Motor neuron (in vitro differentiated cells): ENCODE measurements around the gene CNIH4. TPM values are rescaled to one million over a fixed set of nuclear protein-coding genes. Genes with fewer than 3 reads are reported as not detected.

Experiments used
- ATAC-seq, 8 experiments: fragments of 200-7000 bp; cut with Tn5 transposase; replicated peaks in 6 of 8; 2 replicates each; pipeline ENCODE4 v1.8.0; 2021; ENCODE audit warnings: mild to moderate bottlenecking in 8 of 8, moderate library complexity in 8 of 8
- H3K27ac ChIP-seq, 2 donors: fragments of 250-450 bp; sonication (Bioruptor Pico); 2 replicates each; pipeline ENCODE4 v1.9.0; 2021; ENCODE audit warnings: antibody characterized with exemption in 2 of 2, mild to moderate bottlenecking in 2 of 2, moderate library complexity in 1 of 2
- H3K4me1 ChIP-seq, 2 donors: fragments of 250-450 bp; sonication (Bioruptor Pico); replicated peaks in 1 of 2; 2 replicates each; pipeline ENCODE4 v1.6.1; 2021; ENCODE audit warnings: antibody characterized with exemption in 2 of 2, mild to moderate bottlenecking in 2 of 2, moderate library complexity in 1 of 2
- H3K4me3 ChIP-seq, 5 donors: fragments of 250-450 bp; sonication (Bioruptor Pico); 2 replicates each; pipeline ENCODE4 v1.9.0; 2021; ENCODE audit warnings: antibody characterized with exemption in 5 of 5, mild to moderate bottlenecking in 5 of 5, moderate library complexity in 4 of 5
- WGBS, 10 experiments: fragments of 450-650 bp; shearing (Covaris generic); methylation state at CpG; one replicate each; pipeline ENCODE4 v1.0.0; 2022; 5-methylcytosine and 5-hydroxymethylcytosine counted together
- in situ Hi-C, 9 experiments: fragments of 400-800 bp; cut with MboI; loops; one replicate each; pipeline ENCODE4 v1.15.0; 2021; ENCODE audit warnings: low sequenced_read_pairs in 9 of 9, low pct_unique_long_range_greater_than_20kb in 2 of 9; ENCODE audit not compliant: unreplicated experiment in 9 of 9
- total RNA-seq, 8 experiments: library from RNA; unstranded; fragments of 300-600 nt; gene quantifications; 2 replicates each; pipeline versions ENCODE4 v1.2.3 to v1.2.4, GENCODE V29; 2022

CNIH4 gene
- total RNA-seq, 8 experiments from 2014 or later = 19.4 to 53.0 (median 27.8) TPM

DNA sequence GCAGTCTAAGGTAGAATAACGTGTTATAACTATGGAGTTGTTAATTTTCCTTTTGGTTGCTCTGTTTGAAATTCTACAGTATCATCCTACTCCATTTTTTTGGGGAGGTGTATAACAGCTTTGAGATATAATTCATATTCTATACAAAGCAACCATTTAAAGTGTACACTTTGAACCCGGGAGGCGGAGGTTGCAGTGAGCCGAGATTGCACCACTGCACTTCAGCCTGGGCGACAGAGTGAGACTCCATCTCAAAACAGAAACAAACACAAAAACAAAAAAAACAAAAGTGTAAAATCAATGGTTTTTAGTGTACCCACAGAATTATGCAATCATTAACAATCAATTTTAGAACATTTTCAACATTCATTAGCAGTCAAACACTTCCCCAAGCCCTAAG, 33.8 kb downstream of the CNIH4 start:
- in situ Hi-C loops = no loop called here
- Histone ChIP-seq H3K4me1 (no peaks in the 10 kb centered on the region), H3K27ac (no peak overlapping the region), H3K4me3 (no peak overlapping the region)
- ATAC-seq = no peak
- 89 to 100% (median 95%) methylated on average over 3 to 5 of the region's 5 CpGs; no CpG with 5 or more reads in 1 of the 10 experiments for WGBS, 10 experiments

DNA sequence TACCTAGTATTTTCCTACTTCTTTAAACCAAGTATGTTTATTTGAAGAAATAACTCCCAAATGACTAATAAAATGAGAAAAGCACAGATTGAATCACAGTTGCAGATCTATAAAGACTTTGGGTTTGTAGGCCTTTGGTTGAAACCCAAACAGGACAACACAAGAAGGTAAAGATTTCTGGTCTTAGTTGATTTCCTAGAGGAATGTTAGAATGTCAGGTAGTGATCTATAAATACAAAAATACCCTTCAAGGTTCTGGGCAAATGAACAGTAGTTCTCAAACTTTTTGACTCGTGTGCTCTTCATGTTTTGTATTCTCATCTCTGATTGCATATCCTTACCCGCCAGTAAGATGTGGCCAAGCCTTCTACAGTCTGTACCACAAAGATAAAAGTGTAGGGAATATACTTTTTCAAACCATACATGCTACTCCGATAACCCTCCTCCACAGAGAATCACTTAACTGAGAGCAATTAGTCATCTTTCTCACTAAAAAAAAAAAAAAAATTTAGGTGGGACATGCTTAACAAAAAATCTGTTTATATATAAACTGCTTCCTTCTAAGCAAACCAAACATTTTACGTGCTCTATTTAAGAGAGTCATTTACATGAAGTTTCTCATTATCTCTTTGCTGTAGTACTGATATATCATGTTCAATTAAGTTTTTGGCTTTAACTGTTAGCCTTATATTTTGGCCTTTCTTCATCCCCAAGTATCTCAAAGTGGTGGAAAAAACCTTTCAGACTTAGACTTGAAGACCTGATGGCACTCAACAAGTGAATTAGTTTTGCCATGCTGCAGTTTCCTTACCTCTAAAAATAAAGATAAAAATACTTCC, 36.0 kb downstream of the CNIH4 start:
- in situ Hi-C loops = no loop called here
- H3K4me3 ChIP-seq = no peak overlapping the region
- ATAC-seq = no peak
- no peak overlapping the region for H3K27ac ChIP-seq
- no peaks in the 10 kb centered on the region for H3K4me1 ChIP-seq
- whole genome bisulfite sequencing, 10 experiments = 33 to 100% (median 97%) methylated on average over 1 to 4 of the region's 4 CpGs

DNA sequence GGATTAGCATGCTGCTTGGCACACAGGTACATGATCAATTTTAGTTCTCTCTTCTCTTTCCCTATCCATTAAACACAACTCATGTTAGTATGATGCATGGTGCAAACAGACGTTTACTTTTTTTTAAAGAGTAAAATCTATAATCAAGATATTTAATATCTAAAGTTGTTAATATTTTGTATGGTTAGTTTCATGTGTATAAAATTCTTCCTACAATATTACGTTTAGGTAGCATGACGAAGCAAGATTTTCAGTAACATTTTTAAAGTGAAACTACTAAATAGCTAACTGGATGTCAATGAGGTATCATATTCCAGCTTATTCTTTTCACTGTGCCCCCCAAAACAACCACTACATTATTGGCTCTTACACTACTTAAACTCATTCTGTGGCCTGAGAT, 36.6 kb downstream of the CNIH4 start:
- Histone ChIP-seq H3K4me1 (no peaks in the 10 kb centered on the region), H3K27ac (no peak overlapping the region), H3K4me3 (no peak overlapping the region)
- in situ Hi-C loops = no loop called here
- 78 to 100% (median 93%) methylated on average over 1 to 3 of the region's 3 CpGs for WGBS, 10 experiments
- ATAC-seq = no peak

DNA sequence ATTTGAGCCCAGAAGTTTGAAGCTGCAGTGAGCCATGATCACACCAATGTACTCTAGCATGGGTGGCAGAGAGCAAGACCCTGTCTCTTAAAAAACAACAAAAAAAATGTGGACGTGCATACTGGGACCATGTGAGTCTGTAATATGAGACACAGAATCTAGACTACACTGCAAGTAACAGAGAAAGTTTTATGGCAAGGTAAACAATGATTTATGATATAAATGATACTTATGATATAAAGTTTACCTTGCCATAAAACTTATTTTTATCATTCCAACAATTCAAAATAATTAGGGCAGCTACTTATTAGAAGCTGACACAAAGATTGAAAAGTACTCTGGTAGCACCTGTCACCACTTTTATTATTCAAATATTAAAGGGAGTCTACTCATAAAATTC, 43.2 kb downstream of the CNIH4 start:
- no peak overlapping the region for H3K4me3 ChIP-seq
- ATAC-seq = no peak
- no peak overlapping the region for H3K27ac ChIP-seq
- H3K4me1 ChIP-seq = no peaks in the 10 kb centered on the region
- in situ Hi-C loops = no loop called here
- WGBS, 10 experiments = 94 to 100% (median 100%) methylated on average over 1 of the region's 1 CpG; no CpG with 5 or more reads in 5 of the 10 experiments

DNA sequence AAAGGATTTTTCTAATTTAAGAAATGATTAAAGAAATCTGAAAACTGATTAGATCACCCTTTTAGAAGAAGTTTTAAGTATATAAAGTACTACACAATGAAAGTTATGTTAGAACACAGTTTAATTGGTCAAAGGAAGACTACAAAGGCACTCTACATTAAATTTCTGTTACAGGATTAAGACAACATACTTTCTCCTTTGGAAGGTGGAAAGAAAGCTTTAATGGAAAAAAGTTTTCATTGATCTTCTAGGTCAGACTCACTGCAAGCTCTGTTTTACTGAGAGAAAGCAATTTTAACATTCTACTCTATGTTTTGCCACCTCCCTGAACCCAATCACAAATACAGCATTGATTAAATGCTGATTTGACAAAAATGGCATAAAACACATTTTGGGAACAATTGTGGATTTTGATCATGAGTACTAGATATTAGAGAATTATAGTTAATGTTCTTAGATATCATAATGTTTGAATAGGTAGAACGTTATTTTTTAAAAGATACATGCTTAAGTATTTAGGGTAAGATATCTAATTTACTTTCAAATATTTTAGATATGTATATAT, 45.9 kb downstream of the CNIH4 start:
- ATAC-seq = no peak
- 57 to 100% (median 96%) methylated on average over 1 of the region's 1 CpG; no CpG with 5 or more reads in 4 of the 10 experiments for WGBS, 10 experiments
- Histone ChIP-seq H3K27ac (no peak overlapping the region), H3K4me3 (no peak overlapping the region), H3K4me1 (no peaks in the 10 kb centered on the region)
- in situ Hi-C loops = no loop called here

DNA sequence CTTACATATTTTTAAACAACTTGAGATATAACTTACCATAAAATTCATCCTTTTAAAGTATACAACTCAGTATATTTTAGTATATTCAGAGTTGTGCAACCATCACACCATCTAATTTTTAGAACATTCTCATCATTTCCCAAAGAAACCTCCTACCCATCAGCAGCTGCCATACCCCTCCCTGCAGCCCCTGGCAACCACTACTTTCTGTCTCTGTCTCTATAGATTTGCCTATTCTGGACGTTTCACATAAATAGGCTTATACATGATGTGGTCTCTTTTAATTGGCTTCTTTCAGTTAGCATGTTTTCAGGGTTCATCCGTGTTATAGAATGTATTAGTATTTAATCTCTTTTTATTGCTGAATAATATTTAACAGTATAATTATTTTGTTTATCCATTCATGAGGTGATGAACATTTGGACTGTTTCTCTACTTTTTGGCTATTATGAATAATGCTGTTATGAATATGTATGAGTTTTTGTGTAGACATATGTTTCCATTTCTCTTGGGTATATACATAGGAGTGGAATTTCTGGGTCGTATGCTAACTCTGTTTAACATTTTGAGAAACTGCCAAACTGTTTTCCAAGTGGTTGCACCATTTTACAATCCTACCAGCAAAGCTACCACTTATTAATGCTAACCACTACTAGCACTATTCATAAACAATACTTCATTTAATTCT, 48.4 kb downstream of the CNIH4 start:
- in situ Hi-C loops = no loop called here
- no peaks in the 10 kb centered on the region for H3K4me1 ChIP-seq
- peak in 1 of 8 experiments; percentile 83 for ATAC-seq
- no peak overlapping the region for H3K4me3 ChIP-seq
- 0 to 100% (median 83%) methylated on average over 1 to 3 of the region's 3 CpGs for WGBS, 10 experiments
- H3K27ac ChIP-seq = no peak overlapping the region

DNA sequence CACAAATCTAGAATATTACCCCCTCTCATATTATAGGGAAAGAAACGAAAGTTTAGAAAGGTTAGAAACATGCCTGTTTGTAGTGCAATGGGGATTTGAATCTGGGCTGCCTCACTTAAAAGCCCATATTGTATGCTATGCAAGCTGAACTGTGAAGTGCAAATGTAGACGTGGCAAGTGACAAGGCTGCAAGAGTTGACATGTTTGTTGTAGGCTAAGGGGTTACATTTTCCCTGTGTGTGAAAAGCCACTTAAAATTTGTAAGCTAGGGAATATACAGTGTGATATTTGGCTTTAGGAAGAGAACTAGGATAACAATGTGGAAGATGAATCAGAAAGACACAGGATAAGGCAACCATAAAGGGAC, 48.9 kb downstream of the CNIH4 start:
- no peak overlapping the region for H3K4me3 ChIP-seq
- in situ Hi-C loops = no loop called here
- H3K27ac ChIP-seq = no peak overlapping the region
- 0 to 100% (median 83%) methylated on average over 1 to 2 of the region's 2 CpGs; no CpG with 5 or more reads in 3 of the 10 experiments for WGBS, 10 experiments
- peak in 1 of 8 experiments; percentile 40 for ATAC-seq
- no peaks in the 10 kb centered on the region for H3K4me1 ChIP-seq

DNA sequence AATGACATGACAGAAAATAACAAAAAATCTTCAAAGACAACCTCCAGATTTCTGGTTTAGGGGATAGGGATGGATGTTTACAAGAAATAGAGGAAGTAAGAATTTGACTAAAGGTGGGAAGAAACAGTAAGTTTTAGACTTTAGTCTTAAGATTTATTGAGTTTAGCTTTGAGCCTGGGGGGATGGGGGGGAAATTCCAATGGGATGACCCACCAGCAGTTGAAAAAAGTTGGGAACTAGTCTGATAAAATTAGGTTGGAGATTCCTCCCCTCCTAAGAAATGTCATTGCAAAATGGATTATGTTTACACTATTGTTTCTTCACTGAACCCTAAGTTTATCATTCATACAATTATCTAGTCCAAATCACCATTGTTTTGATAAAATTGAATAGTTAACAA, 49.5 kb downstream of the CNIH4 start:
- no peak overlapping the region for H3K27ac ChIP-seq
- no peaks in the 10 kb centered on the region for H3K4me1 ChIP-seq
- no peak for ATAC-seq
- H3K4me3 ChIP-seq = no peak overlapping the region
- in situ Hi-C loops = no loop called here

DNA sequence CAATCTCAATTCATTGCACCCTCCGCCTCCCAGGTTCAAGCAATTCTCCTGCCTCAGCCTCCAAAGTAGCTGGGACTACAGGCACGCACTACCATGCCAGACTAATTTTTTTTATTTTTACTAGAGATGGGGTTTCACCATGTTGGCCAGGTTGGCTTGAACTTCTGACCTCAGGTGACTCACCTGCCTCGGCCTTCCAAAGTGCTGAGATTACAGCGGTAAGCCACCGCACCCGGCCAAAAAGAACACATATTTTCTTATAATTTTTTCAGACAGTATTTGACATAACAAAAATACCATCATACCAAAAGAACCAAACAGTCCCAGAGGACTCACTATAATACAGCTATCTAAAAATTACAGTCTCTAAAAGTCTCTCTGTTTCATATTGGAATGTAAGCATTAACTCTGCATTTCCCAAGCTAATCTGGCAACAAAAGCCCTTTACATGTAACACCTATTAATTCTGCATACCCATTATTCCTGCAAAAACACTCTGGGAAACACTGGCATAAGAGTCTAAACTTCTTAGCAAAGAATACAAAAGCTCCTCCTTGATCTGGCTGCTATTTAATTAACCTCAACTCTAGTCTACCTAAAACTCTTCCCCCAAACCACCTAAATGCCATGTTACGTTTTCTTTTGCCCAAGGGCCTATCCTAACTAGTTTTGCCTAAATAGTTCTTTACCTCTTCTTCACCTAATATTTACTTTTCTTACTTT, 51.1 kb downstream of the CNIH4 start:
- no peak for ATAC-seq
- Histone ChIP-seq H3K4me3 (no peak overlapping the region), H3K27ac (no peak overlapping the region), H3K4me1 (no peaks in the 10 kb centered on the region)
- in situ Hi-C loops = no loop called here
- 71 to 100% (median 97%) methylated on average over 1 to 7 of the region's 7 CpGs for WGBS, 10 experiments

DNA sequence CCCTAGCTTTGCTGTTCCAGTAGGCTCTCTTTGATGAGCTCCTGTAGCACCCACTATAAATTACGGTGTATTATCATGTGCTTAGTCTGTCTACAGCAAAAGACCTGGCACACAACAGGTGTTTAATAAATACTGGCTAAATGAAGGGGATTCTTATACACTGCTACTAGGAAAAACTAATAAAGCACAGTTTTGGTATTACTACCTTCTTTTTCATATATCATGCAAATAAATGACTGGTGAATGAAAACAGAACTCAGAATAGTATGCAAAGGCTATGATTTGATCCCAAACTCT, 51.6 kb downstream of the CNIH4 start:
- 85 to 100% (median 100%) methylated on average over 1 of the region's 1 CpG; no CpG with 5 or more reads in 2 of the 10 experiments for WGBS, 10 experiments
- in situ Hi-C loops = no loop called here
- no peak overlapping the region for H3K27ac ChIP-seq
- no peaks in the 10 kb centered on the region for H3K4me1 ChIP-seq
- H3K4me3 ChIP-seq = no peak overlapping the region
- no peak for ATAC-seq

DNA sequence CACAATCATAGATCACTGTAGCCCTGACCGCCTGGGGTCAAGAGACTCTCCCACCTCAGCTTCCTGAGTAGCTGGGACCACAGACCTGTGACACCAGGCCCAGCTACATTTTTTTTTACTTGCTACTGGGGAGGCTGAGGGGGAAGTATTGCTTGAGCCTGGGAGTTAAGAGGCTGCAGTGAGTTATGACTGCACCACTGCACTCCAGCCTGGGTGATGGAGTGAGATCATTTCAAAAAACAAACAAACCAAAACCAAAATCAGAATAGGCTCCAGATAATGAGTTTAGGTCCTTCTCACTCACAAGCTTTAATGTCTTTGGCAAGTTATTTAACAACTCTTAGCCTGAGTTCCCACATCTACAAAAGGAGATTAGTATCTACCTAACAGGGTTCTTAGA, 55.1 kb downstream of the CNIH4 start:
- H3K4me1 ChIP-seq = no peaks in the 10 kb centered on the region
- in situ Hi-C loops = no loop called here
- H3K4me3 ChIP-seq = no peak overlapping the region
- WGBS, 10 experiments = 90 to 100% (median 100%) methylated on average over 1 of the region's 1 CpG; no CpG with 5 or more reads in 4 of the 10 experiments
- H3K27ac ChIP-seq = no peak overlapping the region
- no peak for ATAC-seq

DNA sequence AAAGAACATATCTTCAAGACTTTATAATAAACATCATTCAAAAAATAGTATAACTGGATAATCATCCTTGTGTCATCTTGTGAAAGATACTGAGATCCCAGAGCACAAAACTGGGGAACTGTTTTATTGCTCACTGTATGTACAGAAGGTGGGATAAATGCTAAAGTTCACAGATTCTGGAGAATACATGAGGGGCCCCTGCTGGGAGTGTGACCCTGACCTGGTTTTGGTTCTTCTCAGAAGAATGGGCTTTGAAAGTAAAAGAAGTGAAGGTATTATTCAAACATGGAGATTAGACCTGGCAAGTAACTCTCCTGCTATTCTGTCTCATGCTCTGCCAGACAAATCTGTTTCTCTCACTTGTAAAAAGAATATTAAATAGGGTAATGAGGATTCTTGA, 63.4 kb downstream of the CNIH4 start:
- H3K4me1 ChIP-seq = no peaks in the 10 kb centered on the region
- H3K4me3 ChIP-seq = no peak overlapping the region
- no peak for ATAC-seq
- H3K27ac ChIP-seq = no peak overlapping the region
- in situ Hi-C loops = no loop called here

DNA sequence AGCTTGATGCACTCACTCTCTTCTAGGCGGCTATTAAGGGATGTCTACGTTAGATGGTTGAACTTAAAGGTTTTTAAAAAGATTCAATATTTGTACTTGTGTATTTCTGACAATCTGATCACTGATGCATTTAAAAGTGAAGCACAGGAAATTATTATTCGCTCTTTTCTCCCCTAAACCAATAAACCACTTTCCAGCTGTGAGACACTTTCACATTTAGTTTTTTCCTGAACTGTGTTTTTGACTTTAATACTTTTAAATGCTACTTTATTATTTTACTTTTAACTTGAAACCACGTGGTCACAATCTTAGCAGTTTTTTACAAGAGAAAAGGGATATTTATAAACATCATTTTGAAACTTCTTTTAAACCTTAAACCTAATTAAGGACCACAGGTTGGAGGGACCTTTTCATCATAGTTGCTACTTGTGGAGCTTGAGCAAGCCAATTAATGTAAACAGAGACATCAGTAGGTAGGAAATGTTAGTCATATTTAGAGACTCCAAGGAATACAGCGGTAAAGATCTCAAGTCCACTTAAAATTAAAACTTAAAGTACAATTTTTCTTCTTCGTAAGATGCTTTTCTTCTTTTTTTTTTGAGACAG, 68.7 kb downstream of the CNIH4 start:
- Histone ChIP-seq H3K4me1 (peaks cover 0 to 1% of the 10 kb centered on the region in 2 donors), H3K4me3 (no peak overlapping the region), H3K27ac (no peak overlapping the region)
- in situ Hi-C loops = no loop called here
- 89 to 100% (median 95%) methylated on average over 3 to 6 of the region's 6 CpGs for WGBS, 10 experiments
- no peak for ATAC-seq
